HG03066 (cell line): Measurements from ENCODE around the gene PIP4P1.
"Not testable (repeated sequence)": the region's sequence is repeated elsewhere in the genome, so short reads cannot be mapped to it uniquely, and the experiment has no call there.

Experiments used
- ATAC-seq: cut with Tn5 transposase; IDR thresholded peaks from one replicate; pipeline ENCODE4 v1.9.1; 2021; ENCODE audit warnings: low read depth; ENCODE audit not compliant: unreplicated experiment

PIP4P1 gene

DNA sequence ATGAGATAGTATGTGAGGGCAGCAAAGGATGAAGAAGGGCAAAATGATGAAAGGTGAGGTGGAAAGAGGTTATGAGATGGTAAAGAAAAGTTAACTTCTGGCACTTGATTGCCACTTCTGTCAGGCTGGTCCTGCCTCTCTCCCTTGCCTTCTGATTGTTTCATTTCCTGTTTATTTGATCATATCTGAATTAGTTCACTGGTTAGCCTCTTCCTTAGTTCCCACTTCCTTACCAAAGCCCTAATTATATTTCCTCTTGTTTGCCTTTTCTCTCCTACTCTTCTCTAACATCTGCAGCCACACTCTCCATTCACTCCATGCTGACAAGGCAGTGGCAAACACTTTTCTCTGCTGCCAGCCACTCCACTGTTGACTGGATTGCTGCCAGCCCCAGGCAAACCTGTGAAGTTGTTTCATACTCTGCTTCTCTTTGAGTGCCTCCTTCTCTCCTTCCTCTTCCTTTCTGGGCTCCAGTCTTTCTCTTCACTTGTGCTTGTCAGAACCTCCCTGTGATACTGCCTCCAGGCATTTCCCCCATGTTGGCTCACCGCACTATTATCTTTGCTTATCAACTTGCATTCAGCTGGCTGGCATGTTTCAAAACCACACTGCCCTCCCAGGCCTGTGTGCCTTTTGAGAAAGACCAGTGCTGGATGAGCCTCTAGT is 16.1 kb upstream of the PIP4P1 start:
- no peak for ATAC-seq

DNA sequence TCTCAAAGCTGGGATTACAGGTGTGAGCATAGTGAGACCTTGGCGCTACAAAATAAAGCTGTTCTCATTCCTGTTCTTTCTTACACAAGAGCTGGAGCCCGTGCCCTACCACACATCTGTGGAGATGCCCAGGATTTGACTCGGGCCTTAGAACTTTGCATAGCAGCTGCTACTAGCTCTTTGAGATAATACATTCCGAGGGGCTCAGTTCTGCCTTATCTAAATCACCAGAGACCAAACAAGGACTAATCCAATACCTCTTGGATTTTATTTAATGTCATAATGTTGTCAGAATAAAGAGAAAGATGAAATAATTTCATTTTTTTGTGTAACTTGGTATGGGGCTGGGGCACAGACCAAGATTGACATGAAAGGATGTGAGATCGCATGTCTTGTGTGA is 15.5 kb upstream of the PIP4P1 start:
- no peak for ATAC-seq

DNA sequence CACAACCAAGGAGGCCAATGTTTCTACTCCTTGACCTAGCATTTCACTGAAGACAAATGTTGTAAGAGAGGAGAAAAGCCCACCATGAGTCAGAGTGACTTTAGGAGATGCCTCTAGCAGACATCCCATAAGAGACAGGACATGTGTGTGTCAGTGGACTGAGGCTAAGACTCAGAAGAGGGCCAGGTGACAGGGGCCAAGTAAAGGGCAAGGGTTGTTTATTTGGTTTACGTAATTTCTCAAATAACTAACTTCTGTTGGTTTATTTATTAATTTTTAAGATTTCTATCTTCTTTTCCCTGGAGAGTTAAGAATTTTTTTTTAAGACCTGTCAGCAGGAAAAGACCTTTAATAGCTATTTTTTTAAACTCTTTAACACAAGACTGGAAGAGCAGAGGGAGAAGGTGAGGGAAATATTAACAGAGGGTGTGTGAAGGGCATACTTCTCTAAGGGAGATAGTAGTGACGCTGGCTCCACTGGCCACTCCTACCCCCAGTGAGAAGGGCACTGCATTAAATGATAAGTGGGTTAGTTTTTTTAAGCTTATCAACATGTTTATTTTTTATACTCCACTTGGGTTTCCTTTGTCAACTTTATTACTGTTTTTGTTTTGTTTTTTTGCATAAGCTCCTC is 11.4 kb upstream of the PIP4P1 start:
- no peak for ATAC-seq

DNA sequence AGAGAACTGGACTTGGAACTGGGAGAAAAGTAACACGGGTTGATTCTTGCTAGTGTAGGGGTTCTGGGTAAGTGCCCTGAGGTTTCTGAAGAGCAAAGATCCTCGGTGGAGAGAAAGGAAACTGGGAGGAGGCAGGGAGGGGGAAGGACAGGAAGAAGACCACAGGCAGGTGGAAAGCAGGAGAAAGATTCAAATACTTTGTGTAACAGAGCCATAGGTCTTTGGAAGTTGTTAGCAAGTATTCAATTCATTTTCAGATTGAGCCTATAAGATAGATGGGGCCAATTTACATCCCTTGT is 9.3 kb upstream of the PIP4P1 start:
- ATAC-seq = no peak

DNA sequence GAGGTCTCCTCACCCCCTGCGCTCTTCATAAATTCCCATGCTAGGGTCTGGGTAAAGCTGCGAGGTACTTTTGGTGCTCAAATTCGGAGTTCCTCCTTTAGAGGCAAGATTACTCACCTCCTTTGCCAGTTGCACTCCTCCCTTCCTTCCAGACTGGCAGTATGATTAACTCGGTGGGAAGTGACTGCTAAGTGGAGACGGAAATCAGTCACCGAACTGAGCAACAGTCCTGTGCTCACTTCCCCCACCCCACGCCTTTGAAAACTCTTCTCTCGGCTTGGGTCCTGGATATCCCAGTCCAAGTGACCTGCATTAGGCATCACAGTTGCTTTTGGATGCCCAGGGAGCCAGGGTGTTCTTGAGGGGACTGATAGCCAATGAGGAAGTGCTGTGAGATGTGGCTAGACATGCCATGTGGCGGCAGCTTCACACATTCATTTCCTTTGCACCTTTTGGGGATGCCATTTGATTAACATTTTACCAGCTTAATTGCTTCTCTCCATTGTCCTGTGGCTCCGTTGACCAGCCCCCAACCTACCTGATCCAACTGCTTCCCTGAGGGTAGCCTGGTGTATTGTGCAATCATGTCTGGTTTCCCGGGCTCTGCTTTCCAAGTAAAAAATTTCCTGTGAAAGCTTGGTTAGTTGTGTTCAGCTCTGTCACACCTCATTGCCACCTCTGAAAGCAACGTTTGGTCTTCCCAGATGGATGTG is 8.8 kb upstream of the PIP4P1 start:
- ATAC-seq = peak; percentile 33

DNA sequence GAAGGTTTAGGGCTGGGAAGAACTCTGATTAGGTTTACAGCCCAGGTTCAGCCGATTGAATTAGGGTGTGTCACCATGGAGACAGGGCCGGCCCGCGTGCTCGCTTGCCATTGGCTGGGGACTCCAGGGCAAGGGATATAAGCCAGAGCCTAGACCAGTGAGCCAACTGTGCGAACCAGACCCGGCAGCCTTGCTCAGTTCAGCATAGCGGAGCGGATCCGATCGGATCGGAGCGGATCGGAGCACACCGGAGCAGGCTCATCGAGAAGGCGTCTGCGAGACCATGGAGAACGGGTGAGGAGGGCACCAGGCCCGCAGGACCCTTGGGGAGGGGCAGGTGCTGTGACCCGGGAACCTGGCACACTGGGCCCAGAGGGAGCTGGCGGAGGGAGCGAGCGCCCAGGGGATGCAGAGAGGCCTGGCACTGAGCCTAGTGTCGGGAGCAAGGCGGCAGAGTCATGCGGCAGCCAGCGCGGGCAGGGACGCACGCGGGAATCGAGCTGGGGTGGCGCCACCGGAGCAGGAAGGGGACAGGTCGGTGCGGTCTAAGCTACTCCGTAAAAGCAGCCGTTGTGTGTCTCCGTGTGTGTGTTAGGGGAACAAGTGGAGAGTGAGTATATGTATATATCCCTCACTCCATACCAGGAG is 8.1 kb upstream of the PIP4P1 start, which contains the start of gene PNP:
Gene PNP, plus strand, starts transcription at position 165 of the 648 bp plus-strand sequence. Its CDS starts 119 bp downstream, at position 284.
- peak; percentile 95 for ATAC-seq

DNA sequence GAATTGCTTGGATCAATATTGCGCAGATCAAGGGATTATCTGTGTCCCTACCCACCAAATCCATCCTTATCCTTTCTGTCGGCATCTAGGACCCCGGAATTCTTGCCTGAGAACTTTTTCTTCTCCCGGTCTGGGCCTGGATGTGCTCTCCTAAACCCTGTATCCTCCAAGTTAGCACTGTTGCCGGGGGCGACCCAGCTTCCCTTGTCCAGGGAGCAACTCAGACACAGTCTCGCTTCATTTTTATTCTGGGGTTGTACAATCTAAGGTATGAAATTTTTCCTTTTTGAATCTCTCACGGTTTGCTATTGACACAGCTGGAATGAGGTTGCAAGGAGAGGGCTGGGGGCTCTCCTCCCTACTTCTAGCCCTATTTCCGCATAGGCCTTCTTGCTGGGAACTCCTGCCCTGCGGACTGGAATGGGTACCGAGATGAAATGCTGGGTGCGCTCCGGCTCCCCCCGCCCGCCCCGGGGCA is 7.6 kb upstream of the PIP4P1 start:
- no peak for ATAC-seq

DNA sequence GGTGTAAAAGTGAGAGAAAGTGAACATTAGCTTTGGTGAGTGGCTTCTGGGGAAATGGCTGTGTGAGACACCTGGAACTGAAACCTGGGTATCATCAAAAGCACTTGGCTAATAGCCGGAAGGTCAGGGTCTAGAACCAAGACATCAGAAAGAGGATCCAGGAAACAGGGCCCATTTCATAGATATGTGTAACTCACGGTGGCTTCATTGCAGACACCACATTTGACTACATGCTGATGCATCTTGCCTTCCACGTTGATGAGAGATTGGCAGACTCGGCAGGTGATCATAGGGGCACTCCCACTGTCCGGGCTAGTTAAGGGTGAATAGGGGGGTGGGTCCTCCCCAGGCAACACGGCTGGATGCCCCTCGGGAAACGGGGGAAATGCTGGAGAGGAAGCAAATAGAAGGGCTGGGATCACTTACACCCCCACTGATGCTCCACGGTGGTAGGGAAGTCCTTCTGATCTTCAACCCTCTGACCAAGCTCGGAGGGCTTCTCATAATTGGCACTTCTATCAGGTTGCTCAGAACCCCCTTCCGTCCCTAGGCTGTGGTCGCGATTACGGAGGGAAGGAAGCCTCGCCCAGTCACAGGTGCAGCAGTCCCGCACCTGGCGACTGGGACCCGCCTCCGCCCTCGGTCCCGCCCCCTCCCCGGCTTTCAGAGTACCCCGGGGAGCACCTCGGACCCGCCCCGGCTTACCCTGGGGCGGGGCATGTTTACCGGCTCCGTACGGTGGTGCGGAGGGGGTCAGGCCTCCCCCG is 593 bp downstream of the PIP4P1 start:
- ATAC-seq = peak; percentile 4

DNA sequence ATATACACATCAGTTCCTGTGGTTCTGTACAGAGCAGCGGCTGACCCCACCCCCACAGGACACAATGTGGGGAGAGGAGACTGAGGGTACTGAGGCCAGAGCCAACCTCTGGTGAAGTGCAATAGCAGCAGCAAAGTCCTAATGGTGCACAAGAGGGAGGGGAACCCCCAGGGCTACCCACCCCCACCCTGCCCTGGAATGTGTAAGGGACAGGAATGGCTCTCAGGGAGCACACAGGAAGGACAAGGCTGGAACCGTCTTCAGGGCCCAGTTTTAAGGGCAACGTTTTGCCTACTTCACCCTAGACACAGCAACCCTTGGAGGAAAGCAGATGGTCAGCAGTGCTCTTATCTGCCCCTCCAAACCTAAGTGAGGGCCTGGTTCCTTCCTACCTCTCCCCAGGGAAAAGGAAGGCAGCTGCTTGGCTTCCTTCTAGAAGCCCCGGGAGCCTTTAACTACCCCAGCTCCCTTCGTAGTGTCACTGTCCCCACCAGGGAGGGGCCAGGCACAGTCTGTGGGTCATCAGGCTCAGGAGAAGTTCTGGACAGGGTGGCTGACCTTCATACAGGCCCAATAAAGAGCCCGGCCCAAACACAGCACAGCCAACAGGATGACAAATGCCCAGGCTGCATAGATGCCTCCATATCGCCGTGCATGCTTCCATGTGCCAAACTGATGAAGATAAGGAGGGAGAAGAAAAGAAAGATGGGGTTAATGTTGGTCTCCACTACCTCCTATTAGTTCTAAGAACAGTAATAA is 3.0 kb downstream of the PIP4P1 start:
- no peak for ATAC-seq

DNA sequence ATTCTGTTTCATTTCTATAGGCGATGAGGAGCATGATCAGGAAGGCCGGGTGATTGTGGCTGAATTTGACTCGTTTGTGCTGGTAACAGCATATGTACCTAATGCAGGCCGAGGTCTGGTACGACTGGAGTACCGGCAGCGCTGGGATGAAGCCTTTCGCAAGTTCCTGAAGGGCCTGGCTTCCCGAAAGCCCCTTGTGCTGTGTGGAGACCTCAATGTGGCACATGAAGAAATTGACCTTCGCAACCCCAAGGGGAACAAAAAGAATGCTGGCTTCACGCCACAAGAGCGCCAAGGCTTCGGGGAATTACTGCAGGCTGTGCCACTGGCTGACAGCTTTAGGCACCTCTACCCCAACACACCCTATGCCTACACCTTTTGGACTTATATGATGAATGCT is 4.3 kb downstream of the PIP4P1 start:
- no peak for ATAC-seq

DNA sequence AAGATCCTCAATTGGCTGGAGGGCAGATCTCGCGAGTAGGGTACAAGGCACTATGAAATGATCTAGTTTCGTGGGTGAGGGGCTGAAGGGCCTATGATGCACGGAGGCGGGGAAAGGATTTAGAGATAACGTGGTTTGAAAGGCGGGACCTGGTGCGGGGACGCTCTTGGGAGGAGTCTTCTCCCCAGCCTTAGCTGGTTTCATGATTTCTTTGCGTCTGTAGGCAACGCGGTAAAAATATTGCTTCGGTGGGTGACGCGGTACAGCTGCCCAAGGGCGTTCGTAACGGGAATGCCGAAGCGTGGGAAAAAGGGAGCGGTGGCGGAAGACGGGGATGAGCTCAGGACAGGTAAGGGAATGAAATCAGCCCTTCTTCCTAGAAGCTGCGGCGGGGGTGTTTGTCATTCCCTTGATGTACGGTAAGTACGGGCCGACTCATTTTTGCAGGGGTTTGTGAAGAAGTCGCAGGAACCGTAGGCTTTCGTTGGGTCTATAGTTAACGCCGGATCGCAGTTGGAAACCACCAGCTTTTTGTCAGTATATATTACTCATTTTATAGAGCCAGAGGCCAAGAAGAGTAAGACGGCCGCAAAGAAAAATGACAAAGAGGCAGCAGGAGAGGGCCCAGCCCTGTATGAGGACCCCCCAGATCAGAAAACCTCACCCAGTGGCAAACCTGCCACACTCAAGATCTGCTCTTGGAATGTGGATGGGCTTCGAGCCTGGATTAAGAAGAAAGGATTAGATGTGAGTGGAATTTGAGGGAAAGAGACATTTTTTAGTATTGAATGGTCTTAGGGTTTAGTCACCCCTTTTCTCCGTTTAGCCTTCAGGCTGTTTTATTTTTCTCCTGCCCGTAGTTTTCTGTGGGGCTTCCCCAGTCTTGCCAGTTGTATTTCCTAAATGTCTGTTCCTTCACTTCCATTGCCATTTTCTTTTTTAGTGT is 5.6 kb downstream of the PIP4P1 start:
- ATAC-seq = peak; percentile 43

DNA sequence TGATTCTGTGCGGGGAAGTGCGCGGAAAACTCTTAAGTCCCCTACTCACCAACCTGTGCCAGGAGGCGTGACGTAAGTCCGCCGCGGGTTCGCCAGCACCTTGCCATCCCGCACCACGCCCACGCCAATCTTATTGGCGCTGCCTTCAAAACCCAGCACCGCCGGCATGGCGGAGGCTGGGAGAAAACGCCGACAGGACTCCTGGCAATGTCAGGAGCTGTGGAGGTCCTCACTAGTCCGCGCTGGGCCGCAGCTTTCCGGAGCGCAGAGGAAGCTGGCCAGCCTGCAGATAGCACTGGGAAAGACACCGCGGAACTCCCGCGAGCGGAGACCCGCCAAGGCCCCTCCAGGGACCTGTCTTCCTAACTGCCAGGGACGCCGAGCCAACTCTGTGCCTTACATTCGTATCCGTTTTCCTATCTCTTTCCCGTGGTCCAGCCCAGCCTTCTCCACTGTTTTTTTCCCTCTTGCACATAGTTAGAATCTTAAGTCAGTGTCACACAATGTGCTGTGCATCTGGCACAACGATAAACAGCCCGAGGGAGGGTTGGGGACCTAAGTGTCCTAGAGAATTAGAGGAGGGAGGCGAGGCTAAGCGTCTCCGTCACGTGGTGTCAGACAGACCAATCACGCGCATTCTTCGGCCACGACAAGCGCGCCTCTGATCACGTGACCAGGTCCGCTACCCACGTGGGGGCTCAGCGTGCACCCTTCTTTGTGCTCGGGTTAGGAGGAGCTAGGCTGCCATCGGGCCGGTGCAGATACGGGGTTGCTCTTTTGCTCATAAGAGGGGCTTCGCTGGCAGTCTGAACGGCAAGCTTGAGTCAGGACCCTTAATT is 6.5 kb downstream of the PIP4P1 start, which contains the start of the genes APEX1 and OSGEP:
Gene APEX1, plus strand, starts transcription at position 711 of the 839 bp plus-strand sequence. CDS start 420 bp downstream, outside the sequence.
Gene OSGEP, minus strand, starts transcription at position 297 of the 839 bp plus-strand sequence. Its CDS starts 129 bp downstream, at position 168.
- ATAC-seq = peak; percentile 84

DNA sequence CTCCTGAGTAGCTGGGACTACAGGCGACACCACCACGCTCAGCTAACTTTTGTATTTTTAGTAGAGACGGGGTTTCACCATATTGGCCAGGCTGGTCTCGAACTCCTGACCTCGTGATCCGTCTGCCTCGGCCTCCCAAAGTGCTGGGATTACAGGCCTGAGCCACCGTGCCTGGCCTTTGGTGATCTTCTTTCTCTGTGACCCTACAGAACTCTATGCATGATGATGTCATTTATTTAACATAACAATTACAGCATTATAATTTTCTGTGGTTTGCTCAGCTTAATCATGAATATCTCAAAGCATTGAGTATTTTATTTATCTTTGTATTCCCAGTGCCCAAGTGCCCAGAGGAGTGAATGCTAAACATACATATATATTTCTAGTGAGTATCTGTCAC is 8.4 kb downstream of the PIP4P1 start:
- ATAC-seq = not testable (repeated sequence)

DNA sequence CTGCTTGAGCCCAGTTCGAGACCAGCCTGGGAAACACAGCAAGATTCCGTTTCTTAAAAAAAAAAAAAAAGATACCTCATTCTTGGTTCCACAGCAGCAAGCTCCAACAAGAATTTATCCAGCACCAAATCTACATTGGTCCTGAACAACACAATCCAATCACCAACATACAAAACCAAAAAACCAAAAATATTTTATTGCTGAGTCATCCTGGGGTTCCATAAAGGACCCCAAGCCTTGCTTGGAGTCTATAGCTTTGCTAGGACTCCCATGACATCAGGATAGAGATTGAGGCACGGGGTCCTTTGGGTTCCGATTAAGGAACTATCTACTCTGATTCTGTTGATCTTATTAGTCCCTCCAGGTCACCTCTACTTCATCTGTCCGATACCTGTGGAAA is 14.3 kb downstream of the PIP4P1 start:
- ATAC-seq = no peak

DNA sequence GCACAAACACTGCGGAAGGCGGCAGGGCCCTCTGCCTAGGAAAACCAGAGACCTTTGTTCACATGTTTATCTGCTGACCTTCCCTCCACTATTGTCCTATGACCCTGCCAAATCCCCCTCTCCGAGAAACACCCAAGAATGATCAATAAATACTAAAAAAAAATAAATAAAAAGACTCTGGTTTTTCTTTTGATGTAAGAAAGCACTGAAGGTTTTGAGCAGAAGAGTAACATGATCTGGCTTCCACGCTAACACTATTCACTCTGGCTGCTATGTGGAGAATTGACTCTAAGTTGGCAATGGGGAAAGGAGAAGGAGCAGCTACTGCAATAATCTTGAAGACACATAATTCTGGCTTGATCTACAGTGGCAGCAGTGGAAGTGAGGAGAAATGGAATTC is 17.6 kb downstream of the PIP4P1 start:
- ATAC-seq = not testable (repeated sequence)

DNA sequence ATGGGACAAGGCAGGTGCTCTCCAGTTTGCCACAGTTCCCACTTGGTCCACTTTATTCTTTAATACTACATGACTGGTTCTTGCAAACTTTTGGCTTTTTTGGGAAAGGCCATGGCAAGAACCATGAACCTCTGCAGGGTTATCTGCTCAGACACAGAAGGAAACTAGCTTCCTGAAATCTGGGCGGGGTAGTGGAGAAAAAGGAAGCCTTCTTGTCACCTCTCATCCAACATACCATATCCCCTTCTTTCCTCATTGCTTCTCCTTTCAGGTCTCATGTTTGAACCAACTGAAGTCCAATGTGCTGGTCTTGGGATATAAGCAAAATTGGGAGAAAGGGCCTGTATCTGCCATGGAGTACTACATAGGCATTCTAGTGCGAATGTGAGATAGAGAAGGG is 19.8 kb downstream of the PIP4P1 start:
- ATAC-seq = no peak

DNA sequence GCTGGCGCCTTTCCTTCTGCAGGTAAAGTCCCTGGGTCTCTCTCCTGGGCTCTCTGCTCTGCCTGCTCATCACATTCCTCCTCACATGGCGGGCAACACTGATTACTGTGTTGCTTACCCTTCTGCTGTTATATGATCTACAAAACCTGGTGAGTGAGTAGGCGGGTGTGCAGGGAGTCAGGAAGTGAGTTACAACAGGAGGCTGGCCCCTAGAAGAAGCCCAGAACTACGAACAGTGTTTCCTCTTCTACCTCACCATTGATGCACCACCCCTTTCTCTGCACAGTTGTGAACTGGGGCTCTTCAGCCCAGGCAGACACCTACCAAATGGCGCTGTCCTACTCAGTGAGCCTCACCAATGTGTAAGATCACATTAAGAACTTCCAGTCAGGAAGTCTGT is 20.4 kb downstream of the PIP4P1 start:
- no peak for ATAC-seq

DNA sequence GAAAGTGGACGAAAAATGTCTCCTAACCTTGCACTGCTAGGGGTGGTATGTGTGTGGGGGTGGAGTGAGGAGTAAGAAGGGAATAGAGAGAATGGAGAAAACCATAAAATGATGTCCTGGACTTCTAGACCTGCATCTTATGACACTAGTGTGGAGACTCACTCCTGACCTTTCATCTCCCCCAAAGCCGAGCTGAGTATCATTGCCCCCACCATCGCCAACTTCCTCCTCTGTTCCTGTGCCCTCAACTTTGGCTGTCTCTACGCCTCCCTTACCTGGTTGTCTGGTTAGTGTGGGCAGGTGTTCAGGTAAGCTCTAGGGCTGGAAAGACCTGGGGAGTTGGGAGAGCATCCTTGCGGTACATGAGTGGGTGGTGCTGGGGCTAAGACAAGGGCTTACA is 20.8 kb downstream of the PIP4P1 start:
- no peak for ATAC-seq
